ENCODE measurements around the gene ELAC2. TPM values are rescaled to one million over a fixed set of nuclear protein-coding genes. Genes with fewer than 3 reads are reported as not detected.

The ELAC2 gene
- total and polyA plus RNA-seq, 10 donors, result 29.4 to 110 (median 70.2) TPM

DNA sequence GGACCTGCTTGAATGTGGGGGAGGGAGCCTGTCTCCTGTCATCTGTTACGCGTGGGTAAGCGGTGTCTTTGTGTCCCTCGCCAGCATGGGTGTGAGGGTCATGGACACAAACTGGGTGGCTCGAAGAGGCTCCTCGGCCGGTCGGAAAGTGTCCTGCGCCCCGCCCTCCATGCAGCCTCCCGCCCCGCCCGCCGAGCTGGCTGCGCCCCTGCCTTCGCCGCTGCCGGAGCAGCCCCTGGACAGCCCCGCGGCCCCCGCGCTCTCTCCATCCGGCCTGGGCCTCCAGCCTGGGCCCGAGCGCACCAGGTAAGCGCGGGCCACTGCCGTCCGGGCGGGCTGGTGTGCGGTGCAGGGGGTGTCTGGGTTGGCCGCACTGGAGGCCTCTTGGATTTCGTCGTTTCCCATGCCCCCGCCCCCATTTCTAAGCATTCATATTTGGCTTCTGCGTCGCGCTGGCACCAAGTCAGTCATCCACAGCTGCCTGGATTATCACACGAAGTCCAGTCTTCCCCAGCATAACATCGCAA is 43.8 kb downstream of the ELAC2 start:
- no peaks in the 10 kb centered on the region for H3K9me3 ChIP-seq
- peak overlapping the region in 6 of 8 donors; percentile 9 to 52 (median 20) for H3K4me3 ChIP-seq
- H3K27ac ChIP-seq, result no peak overlapping the region
- no peaks in the 10 kb centered on the region for H3K36me3 ChIP-seq
- no peak for DNase-seq
- intact Hi-C loops (cut with DNase I; ENCODE audit: low total_unique reads), result no loop called here
- H3K27me3 ChIP-seq (replicated peaks in 1 of 7), result peaks cover 0 to 45% (median 10%) of the 10 kb centered on the region in 7 donors
- 5 to 14% (median 6%) methylated on average over 19 to 40 of the region's 40 CpGs for WGBS, 5 donors
- H3K4me1 ChIP-seq, result peaks cover 0 to 11% (median 5%) of the 10 kb centered on the region in 6 donors
- TF ChIP-seq, protein P1, sequence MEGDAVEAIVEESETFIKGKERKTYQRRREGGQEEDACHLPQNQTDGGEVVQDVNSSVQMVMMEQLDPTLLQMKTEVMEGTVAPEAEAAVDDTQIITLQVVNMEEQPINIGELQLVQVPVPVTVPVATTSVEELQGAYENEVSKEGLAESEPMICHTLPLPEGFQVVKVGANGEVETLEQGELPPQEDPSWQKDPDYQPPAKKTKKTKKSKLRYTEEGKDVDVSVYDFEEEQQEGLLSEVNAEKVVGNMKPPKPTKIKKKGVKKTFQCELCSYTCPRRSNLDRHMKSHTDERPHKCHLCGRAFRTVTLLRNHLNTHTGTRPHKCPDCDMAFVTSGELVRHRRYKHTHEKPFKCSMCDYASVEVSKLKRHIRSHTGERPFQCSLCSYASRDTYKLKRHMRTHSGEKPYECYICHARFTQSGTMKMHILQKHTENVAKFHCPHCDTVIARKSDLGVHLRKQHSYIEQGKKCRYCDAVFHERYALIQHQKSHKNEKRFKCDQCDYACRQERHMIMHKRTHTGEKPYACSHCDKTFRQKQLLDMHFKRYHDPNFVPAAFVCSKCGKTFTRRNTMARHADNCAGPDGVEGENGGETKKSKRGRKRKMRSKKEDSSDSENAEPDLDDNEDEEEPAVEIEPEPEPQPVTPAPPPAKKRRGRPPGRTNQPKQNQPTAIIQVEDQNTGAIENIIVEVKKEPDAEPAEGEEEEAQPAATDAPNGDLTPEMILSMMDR (IDR thresholded peaks at IDR 0.05 in 8 of 11, conservative IDR thresholded peaks at IDR 0.05 in 3 of 11), result no peak
- TF ChIP-seq POLR2A (IDR thresholded peaks at IDR 0.05) (no peak), POLR2AphosphoS5 (IDR thresholded peaks at IDR 0.05) (no peak)

DNA sequence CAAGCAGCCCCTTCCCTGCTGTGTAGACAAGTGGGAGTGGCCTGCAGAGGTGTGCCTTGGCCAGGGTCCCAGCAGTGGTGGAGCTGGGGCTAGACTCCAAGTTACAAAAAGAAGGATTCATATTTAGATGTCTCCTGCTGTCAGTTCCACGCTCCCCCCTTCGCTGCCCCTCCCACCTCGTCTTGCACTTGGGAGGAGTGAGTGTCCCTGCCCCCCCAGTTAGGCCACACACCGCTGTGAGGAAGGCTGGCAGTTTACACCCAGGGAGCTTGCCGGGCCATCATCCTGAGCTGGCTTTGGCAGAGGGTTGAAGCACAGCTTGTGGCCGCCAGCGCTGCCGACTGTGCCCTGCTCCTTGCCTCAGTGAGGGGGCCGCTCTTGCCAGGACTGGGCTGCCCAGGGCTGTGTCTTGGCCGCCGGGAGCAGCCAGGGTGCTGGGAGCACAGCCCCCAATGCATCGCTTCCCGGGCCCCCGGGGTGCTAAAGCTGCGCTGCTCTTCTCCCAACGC is 44.3 kb downstream of the ELAC2 start:
- no peak for DNase-seq
- H3K4me1 ChIP-seq, result peaks cover 0 to 11% (median 5%) of the 10 kb centered on the region in 6 donors
- peaks cover 0 to 45% (median 10%) of the 10 kb centered on the region in 7 donors for H3K27me3 ChIP-seq (replicated peaks in 1 of 7)
- no peak overlapping the region for H3K27ac ChIP-seq
- H3K9me3 ChIP-seq, result no peaks in the 10 kb centered on the region
- peak overlapping the region in 5 of 8 donors; percentile 16 to 52 (median 23) for H3K4me3 ChIP-seq
- WGBS, 5 donors, result 10 to 27% (median 12%) methylated on average over 11 to 16 of the region's 16 CpGs
- no peaks in the 10 kb centered on the region for H3K36me3 ChIP-seq
- intact Hi-C loops (cut with DNase I; ENCODE audit: low total_unique reads), result no loop called here
- TF ChIP-seq, protein P1 (IDR thresholded peaks at IDR 0.05 in 8 of 11, conservative IDR thresholded peaks at IDR 0.05 in 3 of 11), result no peak
- TF ChIP-seq POLR2A (IDR thresholded peaks at IDR 0.05) (no peak), POLR2AphosphoS5 (IDR thresholded peaks at IDR 0.05) (no peak)

DNA sequence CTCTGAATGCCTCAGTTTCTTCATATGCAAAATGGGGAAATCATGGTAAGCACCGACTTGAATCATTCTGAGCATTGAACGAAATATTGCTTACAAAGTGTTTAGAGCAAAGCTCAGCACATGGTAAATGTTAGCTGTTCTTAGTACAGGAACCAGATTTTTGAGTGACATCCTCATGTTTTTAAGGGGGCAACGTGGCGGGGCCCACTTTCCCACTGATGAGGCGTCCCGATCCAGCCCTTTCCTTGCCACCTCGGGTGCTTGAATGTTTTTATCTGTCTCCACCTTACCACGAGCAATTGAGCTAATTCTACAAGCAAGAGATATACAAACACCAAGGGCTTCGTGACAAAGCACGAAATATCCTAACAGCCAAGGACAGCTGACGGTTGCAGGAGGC is 49.9 kb downstream of the ELAC2 start:
- no peak overlapping the region for H3K27ac ChIP-seq
- H3K4me3 ChIP-seq, result no peak overlapping the region
- TF ChIP-seq POLR2AphosphoS5 (IDR thresholded peaks at IDR 0.05), result no peak
- no peak for TF ChIP-seq POLR2A (IDR thresholded peaks at IDR 0.05)
- TF ChIP-seq, protein P1 (IDR thresholded peaks at IDR 0.05 in 8 of 11, conservative IDR thresholded peaks at IDR 0.05 in 3 of 11), result no peak
- no peaks in the 10 kb centered on the region for H3K4me1 ChIP-seq
- H3K9me3 ChIP-seq, result no peaks in the 10 kb centered on the region
- no peak for DNase-seq
- intact Hi-C loops (cut with DNase I; ENCODE audit: low total_unique reads), result no loop called here
- peaks cover 0 to 15% (median 0%) of the 10 kb centered on the region in 7 donors for H3K27me3 ChIP-seq (replicated peaks in 1 of 7)
- 73 to 84% (median 76%) methylated on average over 11 of the region's 11 CpGs for WGBS, 5 donors
- H3K36me3 ChIP-seq, result no peaks in the 10 kb centered on the region

DNA sequence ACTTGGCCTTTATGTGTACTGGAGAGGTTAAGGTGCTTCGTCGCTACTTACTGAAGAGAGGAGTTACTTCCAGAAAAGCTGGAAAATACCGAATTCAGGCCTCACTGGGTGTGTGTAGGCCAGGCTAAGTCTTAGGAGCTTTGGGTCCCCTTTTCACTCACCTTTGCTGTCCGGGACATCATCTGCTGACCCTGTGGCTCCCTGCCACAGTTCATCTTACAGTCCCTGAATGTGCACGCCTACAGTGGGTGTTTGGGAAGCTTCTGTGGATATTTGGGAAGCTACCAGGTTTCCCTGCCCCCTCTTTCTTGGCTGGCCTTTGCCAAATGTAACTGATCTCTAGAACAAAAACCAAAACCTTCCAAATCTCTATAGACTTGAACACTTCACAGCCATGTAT is 51.4 kb downstream of the ELAC2 start:
- intact Hi-C loops (cut with DNase I; ENCODE audit: low total_unique reads), result no loop called here
- no peak for TF ChIP-seq POLR2A (IDR thresholded peaks at IDR 0.05)
- no peak for TF ChIP-seq POLR2AphosphoS5 (IDR thresholded peaks at IDR 0.05)
- Histone ChIP-seq H3K36me3 (no peaks in the 10 kb centered on the region), H3K4me3 (no peak overlapping the region), H3K27ac (no peak overlapping the region), H3K9me3 (no peaks in the 10 kb centered on the region), H3K27me3 (replicated peaks in 1 of 7) (peaks cover 0 to 4% (median 0%) of the 10 kb centered on the region in 7 donors), H3K4me1 (no peaks in the 10 kb centered on the region)
- DNase-seq, result no peak
- WGBS, 5 donors, result 84 to 94% (median 90%) methylated on average over 5 of the region's 5 CpGs

Measured in spleen (tissue), 11 donors.